H1 (cell line): ENCODE results near the gene PCSK4. TPM values are rescaled to one million over a fixed set of nuclear protein-coding genes. Genes with fewer than 3 reads are reported as not detected.

Source experiments
- CHD7 ChIP-seq: fragments of 300-600 bp; sonication (generic); IDR thresholded peaks from 2 replicates; pipeline ENCODE4 v1.7.1; 2012; ENCODE audit warnings: low read length, moderate library complexity, mild to moderate bottlenecking, inconsistent platforms; ENCODE audit not compliant: insufficient replicate concordance
- GABPA ChIP-seq: IDR thresholded peaks from 2 replicates; pipeline ENCODE4 v1.6.1; 2011; ENCODE audit warnings: mild to moderate bottlenecking, low read length, moderate library complexity, borderline replicate concordance; ENCODE audit not compliant: insufficient read depth
- polyA plus RNA-seq, 7 experiments: library from polyadenylated mRNA; depleted of rRNA in 3 of 7; stranded (reverse) in 5 of 7; unstranded in 2 of 7; fragments of >200 nt in 5 of 7; fragments of 200-250 nt in 2 of 7; gene quantifications; 1 replicate in 5 of 7; 2 replicates in 1 of 7; 4 replicates in 1 of 7; pipeline versions ENCODE4 v1.2.1 to v1.2.3, GENCODE V29; 2011 to 2013; ENCODE audit warnings: missing spikeins in 2 of 7, mixed read lengths in 2 of 7
- total RNA-seq: library from RNA; stranded (reverse); fragmentation: NEBNext Ultra II Directional; extraction: Animal tissue kit (Norgen Biotek cat#: 25700); gene quantifications from 2 replicates; pipeline ENCODE4 v1.2.1, GENCODE V29; 2021

PCSK4 gene
- total and polyA plus RNA-seq, 2 of the 8 experiments (the other 6 are each of a cell fraction or from before 2014, with no cell fraction given) = 9.8 to 10.7 TPM

GRCh38 chr19:1440418-1440801, 49.7 kb downstream of the PCSK4 start (continued):
- TF ChIP-seq CHD7 = no peak
- no peak for TF ChIP-seq GABPA
